GM12873 (cell line): Measurements from ENCODE around the gene ODAD3.

Source experiments
- CTCF ChIP-seq: IDR thresholded peaks from 2 replicates; pipeline ENCODE4 v1.5.1; 2012; ENCODE audit warnings: low read depth, mild to moderate bottlenecking, moderate library complexity, low read length, control low read depth; ENCODE audit not compliant: insufficient read depth; ENCODE audit errors: missing control alignments

Gene ODAD3

DNA sequence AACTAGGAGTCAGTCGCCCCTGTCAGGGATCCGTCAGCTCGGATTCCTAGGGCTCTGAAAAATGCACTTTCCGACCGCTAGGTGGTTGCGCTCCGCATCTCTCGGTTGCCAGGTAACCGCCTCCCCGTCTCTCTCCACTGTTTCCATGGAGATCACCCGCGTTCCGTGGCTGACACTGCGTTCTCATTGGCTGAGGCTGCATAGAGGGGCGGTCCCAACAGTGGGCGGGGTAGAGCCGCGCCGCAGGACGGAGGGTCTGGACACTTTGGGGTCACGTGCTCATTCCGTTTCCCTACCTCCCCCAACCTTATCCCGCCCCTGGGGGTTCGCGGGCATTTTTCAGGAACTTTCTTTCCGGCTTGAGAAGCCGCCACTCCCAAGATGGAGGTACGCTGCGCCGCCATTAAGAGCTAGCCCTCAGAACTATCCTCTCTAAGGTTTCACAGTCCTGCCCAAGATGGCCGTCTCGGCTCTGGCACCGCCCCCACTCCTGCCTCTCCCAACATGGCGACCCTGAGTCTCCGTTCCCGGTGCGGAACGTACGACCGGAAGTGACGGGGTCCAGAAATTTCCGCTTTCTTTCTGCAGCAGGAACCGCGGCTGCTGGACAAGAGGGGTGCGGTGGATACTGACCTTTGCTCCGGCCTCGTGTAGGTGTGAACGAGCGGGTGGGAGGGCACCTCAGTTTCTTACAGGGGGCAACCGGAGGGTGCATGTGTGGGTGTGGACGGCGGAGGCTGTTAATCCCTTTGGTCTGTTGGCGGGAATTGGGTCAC lies at the start of gene ODAD3, which contains the start of gene PRKCSH:
ODAD3 (minus strand) TSS at position 65 of the 776 bp plus-strand sequence. CDS start 105 bp downstream, outside the sequence.
PRKCSH (plus strand) TSS at position 579 of the 776 bp plus-strand sequence. CDS start 483 bp downstream, outside the sequence.
- TF ChIP-seq CTCF, result peak; percentile 96

- TF ChIP-seq CTCF, result no peak
Measured at GRCh38 chr19:11483366-11484111, 48.6 kb upstream of the ODAD3 start.

DNA sequence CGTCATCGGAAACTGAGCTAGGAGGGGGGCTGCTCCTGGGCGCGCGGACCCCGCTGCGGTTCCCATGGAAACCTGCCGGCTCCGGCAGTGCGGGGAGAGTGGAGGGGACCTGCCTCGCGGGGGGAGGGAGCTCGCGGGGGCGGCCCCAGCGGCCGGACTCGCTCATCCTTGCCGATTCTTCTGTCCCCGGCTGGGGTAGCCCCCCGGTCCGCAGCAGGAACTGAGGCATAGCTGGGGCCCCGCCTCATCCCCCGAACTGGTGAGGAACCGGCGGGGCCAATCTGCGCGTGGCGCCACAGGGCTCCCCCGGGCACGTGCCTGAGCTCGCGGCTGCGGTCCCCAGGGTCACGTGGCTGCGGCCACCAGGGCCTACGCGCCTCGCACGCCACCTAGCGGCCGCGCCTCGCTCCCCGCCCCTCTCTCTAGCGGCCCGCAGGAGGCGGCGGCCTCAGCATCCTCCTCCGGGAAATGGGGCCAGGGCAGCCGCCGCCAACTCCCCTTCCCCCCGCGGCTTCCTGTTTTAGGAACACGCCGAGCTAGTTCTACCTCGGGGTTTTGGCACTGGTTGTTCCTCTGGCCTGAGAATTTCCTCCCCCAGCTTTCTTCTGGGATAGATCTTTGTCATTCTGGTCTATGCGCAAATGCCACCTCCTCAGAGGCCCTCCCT lies 47.6 kb upstream of the ODAD3 start:
- TF ChIP-seq CTCF, result peak; percentile 94

GRCh38 chr19:11481534-11482383 lies 46.8 kb upstream of the ODAD3 start:
- no peak for TF ChIP-seq CTCF

DNA sequence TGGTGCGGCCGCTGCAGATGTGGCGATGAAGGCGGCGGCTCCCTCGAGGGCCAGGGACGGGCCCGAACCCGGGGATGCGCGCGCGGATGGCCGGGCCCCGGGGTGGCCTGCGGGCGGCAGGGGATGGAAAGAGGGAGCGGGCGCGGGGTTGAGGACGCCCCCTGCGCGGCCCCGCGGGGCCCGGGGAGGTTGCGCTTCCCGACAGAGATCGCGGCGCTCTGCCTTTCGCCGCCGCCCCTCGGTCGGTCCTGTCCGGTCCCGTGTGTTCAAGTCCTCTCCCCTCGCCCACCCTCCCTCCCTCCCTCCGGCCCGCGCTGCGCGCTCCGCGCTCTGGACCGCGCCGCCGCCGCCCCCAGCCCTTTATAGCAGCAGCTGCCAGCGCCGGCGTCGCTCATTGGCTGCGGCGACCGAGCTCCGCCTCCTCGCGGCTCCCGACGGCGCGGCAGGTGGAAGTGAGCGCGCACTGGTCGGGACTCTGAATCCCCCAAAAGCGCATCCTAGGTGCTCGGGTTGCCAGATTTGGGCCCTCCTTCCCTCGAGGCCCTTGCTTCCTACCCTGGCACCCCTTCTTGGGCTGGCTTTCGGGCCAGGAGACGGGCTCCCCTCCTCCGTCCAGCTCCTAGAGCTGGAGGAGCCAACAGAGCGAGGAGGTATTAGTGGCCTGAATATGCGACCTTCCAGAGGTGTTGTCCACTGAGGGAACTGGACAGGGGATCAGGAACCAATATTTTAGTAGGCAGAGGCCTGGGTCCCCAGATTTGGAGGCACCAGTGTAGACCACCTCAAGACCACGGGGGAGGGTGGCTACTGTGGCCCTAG lies 46.0 kb upstream of the ODAD3 start, which contains the start of gene ELAVL3:
ELAVL3 (minus strand) TSS at position 332 of the 819 bp plus-strand sequence. CDS start 438 bp downstream, outside the sequence.
- TF ChIP-seq CTCF, result no peak
